DND-41 (cell line): Measurements from ENCODE around the gene DTX3L.

Source experiments
- ATAC-seq: fragments of 200-7000 bp; cut with Tn5 transposase; 3 replicates; pipeline ENCODE4 v1.9.1; 2021; ENCODE audit warnings: low read depth; ENCODE audit not compliant: insufficient read depth
- DNase-seq: peaks from one replicate; pipeline ENCODE4 v3.0.0-alpha.2; 2020
- H2AFZ ChIP-seq: 2 replicates; pipeline ENCODE4 v1.6.0; 2012; ENCODE audit warnings: low read depth, low read length
- H3K27ac ChIP-seq: 2 replicates; pipeline ENCODE4 v1.5.1; 2012; ENCODE audit warnings: low read length, inconsistent platforms
- H3K27me3 ChIP-seq: fragments of 200-600 bp; sonication (generic); 2 replicates; pipeline ENCODE4 v1.6.0; 2012; ENCODE audit warnings: low read length, mild to moderate bottlenecking, inconsistent platforms; ENCODE audit not compliant: insufficient read depth, poor library complexity
- H3K36me3 ChIP-seq: 2 replicates; pipeline ENCODE4 v1.5.1; 2012; ENCODE audit warnings: low read length, inconsistent platforms; ENCODE audit not compliant: insufficient read depth
- H3K4me1 ChIP-seq: 2 replicates; pipeline ENCODE4 v1.5.1; 2012; ENCODE audit warnings: mild to moderate bottlenecking, low read length; ENCODE audit not compliant: insufficient read depth
- H3K4me2 ChIP-seq: 2 replicates; pipeline ENCODE4 v1.6.0; 2012; ENCODE audit warnings: mild to moderate bottlenecking, moderate library complexity, low read length, inconsistent platforms; ENCODE audit not compliant: insufficient read depth
- H3K4me3 ChIP-seq, 2 experiments: fragments of 200-600 bp in 1 of 2; shearing (Covaris generic) in 1 of 2; 2 replicates each; pipeline ENCODE4 v1.5.1; 2012 to 2016; ENCODE audit warnings: inconsistent platforms in 2 of 2, low read length in 2 of 2, mild to moderate bottlenecking in 2 of 2, low read depth in 1 of 2, moderate library complexity in 1 of 2
- H3K79me2 ChIP-seq: 2 replicates; pipeline ENCODE4 v1.6.0; 2012; ENCODE audit warnings: low read length, inconsistent platforms; ENCODE audit not compliant: insufficient read depth
- H3K9ac ChIP-seq: 2 replicates; pipeline ENCODE4 v1.6.0; 2012; ENCODE audit warnings: low read depth, mild to moderate bottlenecking, inconsistent platforms, low read length, moderate library complexity
- H3K9me3 ChIP-seq: 2 replicates; pipeline ENCODE4 v1.5.1; 2012; ENCODE audit warnings: low read length, moderate library complexity, mild to moderate bottlenecking, inconsistent platforms; ENCODE audit not compliant: insufficient read depth, severe bottlenecking
- H4K20me1 ChIP-seq: 2 replicates; pipeline ENCODE4 v1.6.0; 2012; ENCODE audit warnings: low read length; ENCODE audit not compliant: insufficient read depth
- CTCF ChIP-seq: IDR thresholded peaks from 2 replicates; pipeline ENCODE4 v1.5.1; 2012; ENCODE audit warnings: borderline replicate concordance, low read length, moderate library complexity, mild to moderate bottlenecking; ENCODE audit not compliant: poor library complexity, severe bottlenecking; ENCODE audit errors: extremely low read depth
- EZH2 ChIP-seq: IDR thresholded peaks from 3 replicates; pipeline ENCODE4 v1.6.1; 2012; ENCODE audit warnings: borderline replicate concordance, low read depth, mild to moderate bottlenecking, moderate library complexity, low read length, inconsistent platforms; ENCODE audit not compliant: severe bottlenecking

The DTX3L gene

GRCh38 chr3:122587572-122587971 lies 23.4 kb downstream of the DTX3L start:
- peaks cover 3% of the 10 kb centered on the region for H3K9me3 ChIP-seq
- H3K4me1 ChIP-seq, result no peaks in the 10 kb centered on the region
- no peak overlapping the region for H2AFZ ChIP-seq
- no peak overlapping the region for H3K9ac ChIP-seq
- H3K36me3 ChIP-seq, result peaks cover 3% of the 10 kb centered on the region; the same call in 1 of the 2 replicates
- no peaks in the 10 kb centered on the region for H3K27me3 ChIP-seq
- DNase-seq (no peak), ATAC-seq (no peak)
- no peak overlapping the region for H3K4me3 ChIP-seq
- H3K4me2 ChIP-seq, result no peak overlapping the region
- no peaks in the 10 kb centered on the region for H4K20me1 ChIP-seq
- peaks cover 19% of the 10 kb centered on the region for H3K79me2 ChIP-seq
- TF ChIP-seq EZH2 (no peak), CTCF (no peak)
- H3K27ac ChIP-seq, result no peak overlapping the region

- peaks cover 17% of the 10 kb centered on the region for H3K79me2 ChIP-seq
- no peak for DNase-seq
- no peaks in the 10 kb centered on the region for H3K4me1 ChIP-seq
- no peak overlapping the region for H2AFZ ChIP-seq
- H3K27ac ChIP-seq, result no peak overlapping the region
- no peaks in the 10 kb centered on the region for H3K27me3 ChIP-seq
- no peak for ATAC-seq
- TF ChIP-seq CTCF (no peak), EZH2 (no peak)
- no peak overlapping the region for H3K4me2 ChIP-seq
- H4K20me1 ChIP-seq, result no peaks in the 10 kb centered on the region
- no peak overlapping the region for H3K4me3 ChIP-seq
- H3K36me3 ChIP-seq, result peaks cover 2% of the 10 kb centered on the region; the same call in 1 of the 2 replicates
- H3K9me3 ChIP-seq, result no peaks in the 10 kb centered on the region
- no peak overlapping the region for H3K9ac ChIP-seq
Observed at GRCh38 chr3:122589297-122589696, 25.2 kb downstream of the DTX3L start.

- H3K4me1 ChIP-seq, result no peaks in the 10 kb centered on the region
- ATAC-seq, result no peak
Observed at GRCh38 chr3:122590610-122591009, 26.5 kb downstream of the DTX3L start.

More at GRCh38 chr3:122590610-122591009, 26.5 kb downstream of the DTX3L start:
- Histone ChIP-seq H3K27me3 (no peaks in the 10 kb centered on the region), H4K20me1 (no peaks in the 10 kb centered on the region), H3K36me3 (no peaks in the 10 kb centered on the region), H3K4me3 (no peak overlapping the region), H3K4me2 (no peak overlapping the region), H2AFZ (no peak overlapping the region), H3K9me3 (no peaks in the 10 kb centered on the region), H3K9ac (no peak overlapping the region), H3K79me2 (peaks cover 12% of the 10 kb centered on the region), H3K27ac (no peak overlapping the region)
- TF ChIP-seq EZH2 (no peak), CTCF (no peak)
- DNase-seq, result no peak
